ENCODE data around the gene C2orf74. TPM values are rescaled to one million over a fixed set of nuclear protein-coding genes. Genes with fewer than 3 reads are reported as not detected.
"Not testable (repeated sequence)": the region's sequence is repeated elsewhere in the genome, so short reads cannot be mapped to it uniquely, and the experiment has no call there.

The C2orf74 gene
- total RNA-seq, 1 donor from 2014 or later = 6.9 TPM

DNA sequence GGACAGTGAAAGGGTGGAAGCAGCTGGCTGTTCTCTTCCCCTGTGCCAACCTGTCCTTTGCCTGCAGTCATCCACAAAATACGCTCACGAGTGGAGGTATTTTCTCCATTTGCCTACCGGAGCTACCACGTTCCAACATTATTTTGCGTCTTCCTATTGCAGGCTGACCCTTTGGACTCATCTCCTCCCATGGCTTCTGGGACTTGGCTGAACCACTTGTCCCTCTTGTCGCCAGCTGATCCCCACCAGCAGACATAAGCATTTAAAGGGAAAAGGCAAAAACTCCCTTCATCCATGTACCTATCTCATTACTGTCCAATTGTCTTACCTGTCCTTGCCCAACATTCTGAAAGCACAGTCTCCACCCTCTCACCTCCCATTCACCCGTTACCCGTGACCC lies 13.0 kb downstream of the C2orf74 start:
- DNase-seq = no peak

DNA sequence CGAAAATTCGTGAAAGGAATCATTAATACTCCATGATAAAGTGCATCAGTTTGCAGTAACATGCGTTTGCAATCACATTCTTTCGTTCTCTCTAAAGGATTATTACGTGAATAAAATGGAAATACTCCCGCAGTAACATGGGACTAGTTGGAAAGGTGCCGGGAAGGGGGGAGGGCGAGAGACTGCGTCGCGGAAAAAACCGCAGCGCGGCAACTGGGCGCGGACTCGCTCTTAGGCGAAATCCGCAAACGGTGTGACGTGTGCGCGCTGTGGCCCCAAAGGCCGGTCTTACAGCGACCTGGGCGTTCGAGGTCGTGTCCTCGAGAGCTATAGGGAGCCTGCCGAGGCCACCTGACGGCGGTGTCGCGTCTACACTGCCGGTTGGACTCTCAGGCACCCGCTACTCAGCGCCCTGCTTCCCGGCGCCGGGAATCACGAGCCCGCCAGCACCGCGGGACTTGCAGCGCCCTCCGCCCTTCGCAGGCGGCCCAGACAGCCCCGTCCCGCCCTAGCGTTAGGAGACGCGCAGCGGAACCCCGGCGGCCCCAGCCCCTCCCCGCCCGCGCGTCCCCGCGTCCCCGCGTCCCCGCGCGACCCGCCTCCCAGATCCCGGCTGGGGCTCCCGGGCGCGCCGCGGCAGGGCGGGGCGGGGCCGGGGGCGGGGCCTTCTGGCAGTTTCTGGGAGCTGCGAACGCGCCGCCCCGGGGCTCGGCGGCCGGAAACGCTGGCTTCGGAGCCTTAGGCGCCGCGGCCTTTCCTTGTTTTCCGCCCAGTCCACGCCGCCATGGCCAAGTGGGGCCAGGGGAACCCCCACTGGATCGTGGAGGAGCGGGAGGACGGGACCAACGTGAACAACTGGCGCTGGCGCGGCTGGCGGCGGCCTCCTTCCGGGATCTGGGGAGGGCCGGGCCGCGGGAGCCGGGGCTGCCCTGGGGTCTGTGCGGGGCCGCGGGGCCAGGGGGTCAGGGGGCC lies 15.1 kb downstream of the C2orf74 start:
- DNase-seq = peak; percentile 88

- no peak for DNase-seq
These were observed 15.9 kb downstream of the C2orf74 start for GRCh38 chr2:61177727-61178549.

DNA sequence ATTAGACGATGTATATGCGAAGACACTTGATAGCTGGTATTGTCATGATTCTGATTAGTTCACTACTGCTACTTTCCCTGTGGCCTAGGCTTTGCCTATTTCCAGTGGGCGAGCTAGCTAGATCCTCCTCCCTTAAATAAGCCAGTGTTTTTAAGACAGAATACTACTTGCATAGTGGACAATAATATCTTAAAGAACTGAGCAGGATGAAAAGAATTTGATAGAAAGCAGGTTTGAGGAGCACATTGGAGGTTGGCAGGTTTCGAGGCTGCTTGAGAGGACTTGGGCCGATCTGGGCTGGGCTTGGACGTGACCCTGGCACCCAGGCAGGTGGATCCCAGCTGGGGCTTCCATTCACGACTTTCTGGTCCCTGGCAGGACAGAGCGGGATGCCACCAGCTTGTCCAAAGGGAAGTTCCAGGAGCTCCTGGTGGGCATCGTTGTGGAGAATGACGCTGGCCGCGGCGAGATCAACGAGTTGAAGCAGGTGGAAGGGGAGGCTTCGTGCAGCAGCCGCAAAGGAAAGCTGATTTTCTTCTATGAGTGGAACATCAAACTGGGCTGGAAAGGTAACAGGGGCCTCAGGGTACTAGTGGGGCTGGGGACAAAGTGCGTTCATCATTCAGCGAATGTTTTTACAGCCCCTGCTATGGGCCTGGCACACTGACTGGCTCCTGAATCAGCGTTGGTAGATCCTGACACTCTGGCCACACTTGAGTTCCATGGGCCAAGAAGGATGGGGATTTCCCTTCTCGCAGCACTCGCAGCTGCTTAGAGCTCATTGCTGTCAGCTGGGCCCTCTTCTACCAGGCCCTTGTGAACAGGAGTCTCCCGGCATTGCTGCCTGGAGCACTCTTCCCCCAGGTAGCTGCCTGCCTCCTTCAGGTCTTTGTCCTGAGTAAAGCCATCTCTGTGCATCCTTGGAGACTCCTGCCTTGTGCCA lies 16.9 kb downstream of the C2orf74 start:
- DNase-seq = no peak

- DNase-seq = no peak
These were observed 18.0 kb downstream of the C2orf74 start for GRCh38 chr2:61179701-61180639.

DNA sequence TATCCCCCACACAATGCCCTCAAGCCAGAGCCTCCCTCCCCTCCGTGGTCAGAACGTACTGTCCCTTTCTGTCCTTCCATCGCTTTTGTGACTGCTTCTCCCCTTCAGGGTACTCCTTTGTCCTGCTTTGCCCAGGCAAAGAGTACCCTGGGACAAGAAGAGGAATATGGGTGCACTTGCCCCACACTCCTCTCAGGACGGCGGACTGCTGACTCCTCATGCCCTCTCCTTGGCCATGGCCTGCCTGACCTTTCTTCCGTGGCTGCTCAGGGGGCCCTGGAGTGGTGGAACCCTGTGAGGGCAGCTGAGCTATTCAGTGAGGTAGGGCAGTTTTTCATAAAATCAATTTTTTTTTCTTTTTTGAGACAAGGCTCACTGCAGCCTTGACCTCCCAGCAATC lies 18.7 kb downstream of the C2orf74 start:
- no peak for DNase-seq

- no peak for DNase-seq
These were observed 19.5 kb downstream of the C2orf74 start for GRCh38 chr2:61181382-61182058.

GRCh38 chr2:61182059-61182383 lies 20.0 kb downstream of the C2orf74 start:
- no peak for DNase-seq

DNA sequence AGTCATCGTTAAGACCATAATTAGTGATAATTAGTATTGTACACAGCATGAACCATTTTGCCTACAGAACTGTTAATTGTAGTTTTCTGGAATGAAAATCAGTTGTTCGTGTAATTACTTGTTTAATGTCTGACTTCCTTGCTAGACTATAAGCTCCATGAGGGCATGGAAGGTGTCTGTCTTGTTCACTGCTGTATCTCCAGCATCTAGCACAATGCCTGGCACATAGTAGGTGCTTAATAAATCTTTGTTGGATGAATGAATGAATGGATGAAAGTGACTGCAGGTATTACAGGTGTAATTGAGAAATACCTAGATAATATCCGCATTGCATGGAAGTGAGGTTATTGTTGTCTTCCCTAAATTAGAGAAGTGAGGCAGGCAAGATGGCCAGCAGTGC lies 21.8 kb downstream of the C2orf74 start:
- no peak for DNase-seq

GRCh38 chr2:61184263-61184662 lies 22.3 kb downstream of the C2orf74 start:
- DNase-seq = no peak

GRCh38 chr2:61185231-61185728 lies 23.3 kb downstream of the C2orf74 start:
- no peak for DNase-seq

DNA sequence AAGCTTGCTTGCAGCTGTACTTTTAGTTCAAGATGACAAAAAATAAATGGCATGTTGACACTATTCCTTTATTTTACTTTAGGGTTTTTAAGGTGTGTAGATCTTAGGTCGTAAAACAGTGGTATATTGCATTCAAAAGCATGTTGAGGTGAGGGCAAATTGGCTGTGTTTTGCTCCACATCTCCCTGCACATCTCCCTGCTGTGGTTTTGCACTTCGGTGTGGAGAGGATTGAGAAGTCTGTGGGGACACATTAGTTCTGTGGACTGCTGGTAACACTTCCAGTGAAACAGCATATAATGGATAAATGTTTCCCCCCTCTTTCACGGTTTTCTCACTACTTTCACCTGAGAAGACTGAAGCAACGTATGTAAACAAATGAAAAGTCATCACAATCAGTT lies 25.1 kb downstream of the C2orf74 start:
- no peak for DNase-seq

DNA sequence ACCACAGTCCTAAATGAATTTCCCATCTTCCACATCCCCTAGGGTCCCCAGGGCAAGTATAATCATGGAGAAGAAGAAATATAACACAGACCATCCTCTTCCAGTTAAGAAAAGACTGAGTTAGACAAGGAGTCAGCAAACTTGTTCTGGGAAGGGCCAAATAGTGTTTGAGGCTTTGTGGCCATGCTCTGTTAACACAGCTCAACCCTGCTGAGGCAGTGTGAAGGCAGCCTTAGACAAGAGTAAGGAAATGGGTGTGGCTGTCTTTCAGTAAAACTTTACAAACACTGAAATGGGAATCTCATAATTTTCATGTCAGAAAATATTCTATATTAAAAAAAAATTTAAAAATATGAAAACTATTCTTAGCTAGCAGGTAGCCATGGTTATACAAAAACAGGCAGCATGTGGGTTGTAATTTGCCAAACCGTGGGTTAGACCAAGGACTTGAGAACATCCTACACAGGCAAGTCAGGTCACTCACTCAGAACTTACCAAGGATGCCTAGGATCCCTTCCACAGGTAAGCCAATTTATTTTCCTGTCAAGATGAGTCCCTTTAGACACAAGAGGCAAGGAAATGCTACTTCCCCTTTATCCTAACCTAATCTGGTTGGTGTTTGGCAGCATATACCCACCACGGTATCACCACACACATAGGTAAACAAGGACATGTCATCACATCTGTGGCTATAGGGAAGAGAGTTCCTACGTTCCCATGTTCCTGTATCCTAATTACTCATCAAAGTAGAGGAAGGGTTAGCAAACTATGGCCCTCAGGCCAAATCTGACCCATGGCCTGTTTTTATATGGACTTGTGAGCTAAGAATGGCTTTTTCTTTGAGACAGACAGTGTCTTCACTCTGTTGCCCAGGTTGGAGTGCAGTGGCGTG lies 31.9 kb downstream of the C2orf74 start:
- no peak for DNase-seq

GRCh38 chr2:61194646-61195045 lies 32.7 kb downstream of the C2orf74 start:
- not testable (repeated sequence) for DNase-seq

DNA sequence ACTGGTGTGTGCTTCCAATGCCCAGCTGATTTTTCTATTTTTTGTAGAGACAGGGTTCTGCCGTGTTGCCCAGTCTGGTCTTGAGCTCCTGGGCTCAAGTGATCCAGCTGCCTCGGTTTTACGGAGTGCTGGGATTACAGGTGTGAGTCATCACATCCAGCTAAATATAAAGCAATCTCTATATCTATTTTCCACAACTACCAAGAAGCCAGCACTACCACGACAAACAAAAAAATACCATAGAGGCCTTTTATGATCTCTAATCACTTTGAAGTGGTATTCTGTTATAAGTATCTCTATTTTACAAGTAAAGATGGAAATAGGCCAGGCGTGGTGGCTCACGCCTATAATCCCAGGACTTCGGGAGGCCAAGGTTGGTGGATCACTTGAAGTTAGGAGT lies 34.7 kb downstream of the C2orf74 start:
- no peak for DNase-seq

DNA sequence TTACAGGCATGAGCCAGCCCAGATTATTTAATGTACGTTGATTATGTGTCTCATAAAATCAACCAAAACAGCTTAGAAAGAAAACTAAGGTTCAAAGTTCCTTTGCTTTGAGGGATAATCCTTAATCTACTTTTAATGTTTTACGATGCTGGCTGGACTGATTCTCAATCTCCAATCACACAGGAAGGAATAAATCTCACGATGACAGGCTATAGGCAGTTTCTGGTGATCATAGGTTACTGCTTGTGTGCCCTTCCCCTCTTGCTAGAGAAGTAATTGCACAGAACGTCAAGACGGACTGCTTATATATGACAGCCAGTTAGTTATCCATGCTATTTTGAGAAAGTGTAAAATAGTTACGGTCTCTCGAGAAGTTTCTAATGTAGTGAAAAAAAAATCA lies 43.1 kb downstream of the C2orf74 start:
- no peak for DNase-seq

GRCh38 chr2:61210332-61210981 lies 48.5 kb downstream of the C2orf74 start:
- DNase-seq = no peak

DNA sequence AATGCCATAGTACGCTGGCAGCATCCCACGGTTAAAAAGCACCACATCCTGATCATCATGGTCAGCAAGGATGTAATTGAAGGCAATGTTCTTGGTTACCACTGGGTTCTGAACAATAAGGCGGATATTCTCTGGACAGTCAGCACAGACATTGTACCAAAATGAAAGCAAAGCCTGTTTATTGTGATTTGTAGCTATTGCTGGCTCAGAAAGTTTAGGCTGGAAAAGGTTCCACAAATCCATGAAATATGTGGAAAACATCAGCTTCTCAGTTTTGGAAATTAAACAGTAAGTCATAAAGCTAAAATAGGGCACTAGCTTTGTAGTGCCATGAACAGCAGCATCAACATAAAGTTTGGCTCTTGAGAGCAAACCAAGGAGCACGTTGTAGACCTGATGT lies 52.2 kb downstream of the C2orf74 start:
- no peak for DNase-seq

All from occipital lobe (tissue), 2 donors.